Astrocyte (in vitro differentiated cells and primary cell): ENCODE measurements around the gene KRT7. TPM values are rescaled to one million over a fixed set of nuclear protein-coding genes. Genes with fewer than 3 reads are reported as not detected.

ENCODE experiments used
- DNase-seq: peaks from one replicate; pipeline ENCODE4 v3.0.0-alpha.2; 2010; ENCODE audit warnings: low read depth
- FAIRE-seq: peaks from 2 replicates; lab custom pipeline; 2011; peaks lifted over from hg19 to GRCh38; lab: Jason Lieb, UNC
- H2AFZ ChIP-seq: 2 replicates; pipeline ENCODE4 v1.6.0; 2012; ENCODE audit warnings: low read depth, low read length, inconsistent platforms
- H3K27ac ChIP-seq: 2 replicates; pipeline ENCODE4 v1.5.1; 2011; ENCODE audit warnings: low read depth, low read length, inconsistent platforms
- H3K27me3 ChIP-seq: 2 replicates; pipeline ENCODE4 v1.6.0; 2011; ENCODE audit warnings: low read length, inconsistent platforms; ENCODE audit not compliant: insufficient read depth
- H3K36me3 ChIP-seq: 2 replicates; pipeline ENCODE4 v1.5.1; 2011; ENCODE audit warnings: low read length, inconsistent platforms; ENCODE audit not compliant: insufficient read depth
- H3K4me1 ChIP-seq: 2 replicates; pipeline ENCODE4 v1.5.1; 2011; ENCODE audit warnings: low read length, inconsistent platforms; ENCODE audit not compliant: insufficient read depth
- H3K4me2 ChIP-seq: 2 replicates; pipeline ENCODE4 v1.6.0; 2012; ENCODE audit warnings: low read length, inconsistent platforms
- H3K4me3 ChIP-seq: 2 replicates; pipeline ENCODE4 v1.5.1; 2011; ENCODE audit warnings: low read depth, mild to moderate bottlenecking, low read length, inconsistent platforms; ENCODE audit not compliant: insufficient read depth
- H3K79me2 ChIP-seq: 2 replicates; pipeline ENCODE4 v1.6.0; 2012; ENCODE audit warnings: mild to moderate bottlenecking, low read length, inconsistent platforms; ENCODE audit not compliant: insufficient read depth
- H3K9ac ChIP-seq: 2 replicates; pipeline ENCODE4 v1.6.0; 2012; ENCODE audit warnings: mild to moderate bottlenecking, low read length, inconsistent platforms
- H3K9me3 ChIP-seq: 2 replicates; pipeline ENCODE4 v1.5.1; 2012; ENCODE audit warnings: low read depth, mild to moderate bottlenecking, low read length, inconsistent platforms; ENCODE audit not compliant: insufficient read depth
- H4K20me1 ChIP-seq: 2 replicates; pipeline ENCODE4 v1.6.0; 2012; ENCODE audit warnings: low read length, inconsistent platforms; ENCODE audit not compliant: insufficient read depth
- H3K27ac Mint-ChIP-seq: one replicate; pipeline ENCODE4 v1.8.0; 2021; ENCODE audit warnings: mild to moderate bottlenecking, mixed read lengths; ENCODE audit not compliant: unreplicated experiment
- H3K27me3 Mint-ChIP-seq: one replicate; pipeline ENCODE4 v1.8.0; 2021; ENCODE audit warnings: low read depth, mixed read lengths; ENCODE audit not compliant: unreplicated experiment
- H3K36me3 Mint-ChIP-seq: one replicate; pipeline ENCODE4 v1.8.0; 2021; ENCODE audit warnings: low read depth, mixed read lengths; ENCODE audit not compliant: unreplicated experiment
- H3K4me1 Mint-ChIP-seq: one replicate; pipeline ENCODE4 v1.8.0; 2021; ENCODE audit warnings: low read depth, mixed read lengths; ENCODE audit not compliant: unreplicated experiment
- H3K4me3 Mint-ChIP-seq: one replicate; pipeline ENCODE4 v1.8.0; 2021; ENCODE audit warnings: mild to moderate bottlenecking, moderate library complexity, mixed read lengths; ENCODE audit not compliant: unreplicated experiment
- H3K9me3 Mint-ChIP-seq: one replicate; pipeline ENCODE4 v1.8.0; 2021; ENCODE audit warnings: mild to moderate bottlenecking, mixed read lengths; ENCODE audit not compliant: unreplicated experiment
- EZH2 ChIP-seq: IDR thresholded peaks from 2 replicates; pipeline ENCODE4 v1.6.1; 2012; ENCODE audit warnings: mild to moderate bottlenecking, low read length, inconsistent platforms; ENCODE audit not compliant: insufficient read depth
- total RNA-seq: library from RNA; stranded (reverse); gene quantifications from 2 replicates; pipeline ENCODE4 v1.2.1, GENCODE V29; 2021
- TF ChIP-seq, protein P1 (sequence below): IDR thresholded peaks from 2 replicates; pipeline ENCODE4 v1.5.1; 2011; ENCODE audit warnings: low read depth, mild to moderate bottlenecking, inconsistent platforms, low read length, moderate library complexity; ENCODE audit not compliant: insufficient read depth

The KRT7 gene
- total RNA-seq, 1 donor from 2014 or later: 149 TPM

- DNase-seq: no peak
- H3K9me3 Mint-ChIP-seq: no peaks in the 10 kb centered on the region
- FAIRE-seq: no peak
- no peak overlapping the region for H2AFZ ChIP-seq
- no peak overlapping the region for H3K4me3 Mint-ChIP-seq
- TF ChIP-seq, protein P1, sequence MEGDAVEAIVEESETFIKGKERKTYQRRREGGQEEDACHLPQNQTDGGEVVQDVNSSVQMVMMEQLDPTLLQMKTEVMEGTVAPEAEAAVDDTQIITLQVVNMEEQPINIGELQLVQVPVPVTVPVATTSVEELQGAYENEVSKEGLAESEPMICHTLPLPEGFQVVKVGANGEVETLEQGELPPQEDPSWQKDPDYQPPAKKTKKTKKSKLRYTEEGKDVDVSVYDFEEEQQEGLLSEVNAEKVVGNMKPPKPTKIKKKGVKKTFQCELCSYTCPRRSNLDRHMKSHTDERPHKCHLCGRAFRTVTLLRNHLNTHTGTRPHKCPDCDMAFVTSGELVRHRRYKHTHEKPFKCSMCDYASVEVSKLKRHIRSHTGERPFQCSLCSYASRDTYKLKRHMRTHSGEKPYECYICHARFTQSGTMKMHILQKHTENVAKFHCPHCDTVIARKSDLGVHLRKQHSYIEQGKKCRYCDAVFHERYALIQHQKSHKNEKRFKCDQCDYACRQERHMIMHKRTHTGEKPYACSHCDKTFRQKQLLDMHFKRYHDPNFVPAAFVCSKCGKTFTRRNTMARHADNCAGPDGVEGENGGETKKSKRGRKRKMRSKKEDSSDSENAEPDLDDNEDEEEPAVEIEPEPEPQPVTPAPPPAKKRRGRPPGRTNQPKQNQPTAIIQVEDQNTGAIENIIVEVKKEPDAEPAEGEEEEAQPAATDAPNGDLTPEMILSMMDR: no peak
- no peak for TF ChIP-seq EZH2
- no peak overlapping the region for H3K27ac Mint-ChIP-seq
- peaks cover 33% of the 10 kb centered on the region for H3K4me1 ChIP-seq
- no peak overlapping the region for H3K9ac ChIP-seq
- H3K36me3 Mint-ChIP-seq: no peaks in the 10 kb centered on the region
- no peak overlapping the region for H3K4me2 ChIP-seq
- H4K20me1 ChIP-seq: no peaks in the 10 kb centered on the region
- H3K79me2 ChIP-seq: no peaks in the 10 kb centered on the region
- no peaks in the 10 kb centered on the region for H3K27me3 ChIP-seq
- H3K9me3 ChIP-seq: no peaks in the 10 kb centered on the region
- H3K27ac ChIP-seq: no peak overlapping the region
- H3K4me3 ChIP-seq: no peak overlapping the region
- H3K4me1 Mint-ChIP-seq: peaks cover 25% of the 10 kb centered on the region
- no peaks in the 10 kb centered on the region for H3K36me3 ChIP-seq
- H3K27me3 Mint-ChIP-seq: peaks cover 32% of the 10 kb centered on the region
Measured at GRCh38 chr12:52211716-52212585, 21.1 kb upstream of the KRT7 start.

GRCh38 chr12:52212701-52213563, 20.1 kb upstream of the KRT7 start:
- H3K4me3 Mint-ChIP-seq: no peak overlapping the region
- H3K9me3 Mint-ChIP-seq: no peaks in the 10 kb centered on the region
- Histone ChIP-seq H3K4me2 (no peak overlapping the region), H2AFZ (no peak overlapping the region), H3K4me1 (peaks cover 32% of the 10 kb centered on the region), H3K9me3 (no peaks in the 10 kb centered on the region), H3K27me3 (no peaks in the 10 kb centered on the region), H3K9ac (no peak overlapping the region), H3K4me3 (no peak overlapping the region), H4K20me1 (no peaks in the 10 kb centered on the region), H3K36me3 (no peaks in the 10 kb centered on the region), H3K79me2 (no peaks in the 10 kb centered on the region), H3K27ac (no peak overlapping the region)
- no peak for DNase-seq
- no peak for FAIRE-seq
- H3K27me3 Mint-ChIP-seq: peaks cover 32% of the 10 kb centered on the region
- TF ChIP-seq, protein P1: no peak
- TF ChIP-seq EZH2: no peak
- peaks cover 28% of the 10 kb centered on the region for H3K4me1 Mint-ChIP-seq
- H3K36me3 Mint-ChIP-seq: no peaks in the 10 kb centered on the region
- H3K27ac Mint-ChIP-seq: no peak overlapping the region
